ENCODE measurements around the gene FURIN.

DNA sequence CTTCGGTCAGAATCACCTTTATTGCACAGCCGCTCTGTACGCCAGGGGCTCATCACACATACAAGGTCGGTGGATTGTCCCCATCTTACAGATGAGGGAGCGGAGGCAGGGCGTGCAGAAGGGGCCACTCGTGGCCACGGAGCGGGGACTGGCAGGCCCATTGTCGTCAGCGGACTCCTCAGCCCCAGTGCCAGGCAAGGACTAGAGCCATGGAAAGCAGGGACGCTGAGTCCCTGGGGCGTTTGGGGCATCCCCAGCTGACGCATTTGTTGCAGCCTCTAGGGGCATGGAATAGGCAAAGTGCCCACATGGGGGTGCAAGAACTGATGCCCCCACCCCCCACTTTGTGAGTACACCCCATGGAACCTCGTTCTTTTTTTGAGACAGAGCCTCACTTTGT, 29.8 kb upstream of the FURIN start:
- no peak for TF ChIP-seq GATA2 (IDR thresholded peaks at IDR 0.05; ENCODE audit: low read depth, low read length)
- TF ChIP-seq GATA3 (IDR thresholded peaks at IDR 0.05; ENCODE audit: low read depth, low read length) = no peak

All from SH-SY5Y (cell line).